HCT116 (cell line): Measurements from ENCODE around the gene NEK11. TPM values are rescaled to one million over a fixed set of nuclear protein-coding genes. Genes with fewer than 3 reads are reported as not detected.

Experiments used
- ATAC-seq: fragments of 200-7000 bp; cut with Tn5 transposase; 2 replicates; pipeline ENCODE4 v1.9.1; 2020; ENCODE audit warnings: mild to moderate bottlenecking, moderate library complexity
- BruUV-seq: library from RNA; stranded (reverse); fragments of 400-500 nt; replicated peaks from 2 replicates; lab custom pipeline; 2021; lab: Mats Ljungman, UMichigan
- CTCF ChIA-PET: fragments of 300-600 bp; sonication (Branson Sonifier 250); formaldehyde crosslinking; loops from one replicate; lab custom pipeline; 2021; ENCODE audit warnings: antibody characterized with exemption; lab: Charles Lee
- POLR2A ChIA-PET: fragments of 300-600, 350-600 bp; sonication (Branson Sonifier 250); formaldehyde crosslinking; loops from one replicate; lab custom pipeline; 2021; ENCODE audit warnings: antibody characterized with exemption; lab: Charles Lee
- RAD21 ChIA-PET, 2 experiments: fragments of 300-600 bp; sonication (Branson Sonifier 250); formaldehyde crosslinking; loops; one replicate each; lab custom pipeline; 2023; ENCODE audit warnings: low total read pairs in 2 of 2; ENCODE audit not compliant: uncharacterized antibody in 2 of 2, unreplicated experiment in 2 of 2, low non-redundant PET in 1 of 2; lab: Charles Lee
- DNase-seq: peaks from one replicate; pipeline ENCODE4 v3.0.0-alpha.2; 2010; ENCODE audit warnings: low read depth, low spot score
- H2AFZ ChIP-seq: fragments of 200-600 bp; shearing (Covaris generic), sonication (generic); 2 replicates; pipeline ENCODE4 v1.6.1; 2017; ENCODE audit warnings: low read depth, mixed run types, mixed read lengths, antibody characterized with exemption, low read length; ENCODE audit not compliant: poor library complexity, severe bottlenecking
- H3K27ac ChIP-seq: 2 replicates; pipeline ENCODE4 v1.5.1; 2012; ENCODE audit warnings: low read depth, low read length
- H3K27me3 ChIP-seq: fragments of 200-600 bp; sonication (generic); 2 replicates; pipeline ENCODE4 v1.6.1; 2016; ENCODE audit warnings: mixed run types, low read length, mixed read lengths; ENCODE audit not compliant: insufficient read depth
- H3K36me3 ChIP-seq, 2 experiments: fragments of 200-500 bp in 1 of 2; fragments of 200-600 bp in 1 of 2; sonication (Bioruptor generic) in 1 of 2; sonication (generic) in 1 of 2; 2 replicates each; pipeline versions ENCODE4 v1.5.1 to v1.6.1; 2014 to 2016; ENCODE audit warnings: low read length in 2 of 2, inconsistent platforms in 1 of 2, mixed read lengths in 1 of 2, mixed run types in 1 of 2; ENCODE audit not compliant: insufficient read depth in 2 of 2, control insufficient read depth in 1 of 2
- H3K4me1 ChIP-seq, 2 experiments: fragments of 200-600 bp in 1 of 2; sonication (generic) in 1 of 2; 2 replicates each; pipeline versions ENCODE4 v1.5.1 to v1.6.1; 2012 to 2017; ENCODE audit warnings: low read length in 2 of 2, inconsistent platforms in 1 of 2, mild to moderate bottlenecking in 1 of 2, mixed read lengths in 1 of 2, mixed run types in 1 of 2, moderate library complexity in 1 of 2; ENCODE audit not compliant: insufficient read depth in 2 of 2, control insufficient read depth in 1 of 2
- H3K4me2 ChIP-seq: fragments of 200-600 bp; sonication (generic); 2 replicates; pipeline ENCODE4 v1.6.1; 2017; ENCODE audit warnings: mixed run types, low read length, mixed read lengths
- H3K4me3 ChIP-seq, 2 experiments: fragments of 200-600 bp in 1 of 2; sonication (generic) in 1 of 2; replicated peaks in 1 of 2; 2 replicates each; pipeline ENCODE4 v1.5.1; 2011 to 2016; ENCODE audit warnings: low read length in 2 of 2, control low read depth in 1 of 2, low read depth in 1 of 2, mild to moderate bottlenecking in 1 of 2, mixed read lengths in 1 of 2, mixed run types in 1 of 2
- H3K79me2 ChIP-seq: fragments of 200-600 bp; sonication (generic); 2 replicates; pipeline ENCODE4 v1.6.1; 2017; ENCODE audit warnings: mild to moderate bottlenecking, mixed run types, low read length, moderate library complexity, mixed read lengths; ENCODE audit not compliant: insufficient read depth
- H3K9ac ChIP-seq: fragments of 200-600 bp; sonication (generic); 2 replicates; pipeline ENCODE4 v1.6.1; 2016; ENCODE audit warnings: low read length, mixed read lengths
- H3K9me2 ChIP-seq: fragments of 200-600 bp; sonication (generic), shearing (Covaris generic); 2 replicates; pipeline ENCODE4 v1.6.1; 2017; ENCODE audit warnings: mixed run types, mild to moderate bottlenecking, moderate library complexity; ENCODE audit not compliant: insufficient read depth
- H3K9me3 ChIP-seq, 2 experiments: fragments of 200-500 bp in 1 of 2; fragments of 200-600 bp in 1 of 2; sonication (Bioruptor generic) in 1 of 2; sonication (generic) in 1 of 2; 2 replicates each; pipeline ENCODE4 v1.6.1; 2014 to 2017; ENCODE audit warnings: low read length in 2 of 2, mixed read lengths in 2 of 2, inconsistent platforms in 1 of 2, low read depth in 1 of 2, mild to moderate bottlenecking in 1 of 2, mixed run types in 1 of 2, moderate library complexity in 1 of 2; ENCODE audit not compliant: control insufficient read depth in 1 of 2, insufficient read depth in 1 of 2
- H4K20me1 ChIP-seq: fragments of 200-600 bp; sonication (generic), shearing (Covaris generic); 2 replicates; pipeline ENCODE4 v1.6.1; 2017; ENCODE audit warnings: mixed run types, mild to moderate bottlenecking, moderate library complexity; ENCODE audit not compliant: insufficient read depth
- CTCF ChIP-seq, 3 experiments: fragments of 200-600 bp in 1 of 3; sonication (generic) in 1 of 3; IDR thresholded peaks in 2 of 3; conservative IDR thresholded peaks in 1 of 3; 2 replicates each; pipeline ENCODE4 v1.5.1; 2012 to 2017; ENCODE audit warnings: low read depth in 2 of 3, low read length in 2 of 3, antibody characterized with exemption in 1 of 3, borderline replicate concordance in 1 of 3, control low read depth in 1 of 3, mild to moderate bottlenecking in 1 of 3, mixed read lengths in 1 of 3, mixed run types in 1 of 3, moderate library complexity in 1 of 3; ENCODE audit not compliant: insufficient read depth in 1 of 3
- EZH2 ChIP-seq: fragments of 200-600 bp; sonication (generic); IDR thresholded peaks from 2 replicates; pipeline ENCODE4 v1.6.1; 2017; ENCODE audit warnings: antibody characterized with exemption, mixed run types
- EZH2phosphoT487 ChIP-seq: fragments of 200-600 bp; IDR thresholded peaks from 2 replicates; pipeline ENCODE4 v1.6.1; 2018; ENCODE audit warnings: antibody characterized with exemption, borderline replicate concordance
- FOSL1 ChIP-seq: IDR thresholded peaks from 2 replicates; pipeline ENCODE4 v1.6.1; 2012; ENCODE audit warnings: low read depth
- JUND ChIP-seq: IDR thresholded peaks from 2 replicates; pipeline ENCODE4 v1.6.1; 2012
- MAX ChIP-seq: IDR thresholded peaks from 2 replicates; pipeline ENCODE4 v1.6.1; 2012
- POLR2AphosphoS5 ChIP-seq: IDR thresholded peaks from 2 replicates; pipeline ENCODE4 v1.6.1; 2011; ENCODE audit warnings: mild to moderate bottlenecking, low read depth, low read length, moderate library complexity
- RAD21 ChIP-seq: IDR thresholded peaks from 2 replicates; pipeline ENCODE4 v1.6.1; 2012; ENCODE audit warnings: low read depth, mild to moderate bottlenecking
- SP1 ChIP-seq: IDR thresholded peaks from 2 replicates; pipeline ENCODE4 v1.6.1; 2012; ENCODE audit warnings: low read depth
- SRF ChIP-seq: IDR thresholded peaks from 2 replicates; pipeline ENCODE4 v1.6.1; 2012; ENCODE audit warnings: low read depth
- intact Hi-C: fragments of 100-400 bp; cut with micrococcal nuclease; formaldehyde crosslinking; loops from 2 replicates; pipeline ENCODE4 v1.10.0; 2022
- total RNA-seq: library from RNA; stranded (reverse); gene quantifications from one replicate; pipeline ENCODE4 v1.2.1, GENCODE V29; 2021; ENCODE audit not compliant: unreplicated experiment

Gene NEK11
- total RNA-seq, 1 experiment from 2014 or later: 3.1 TPM

DNA sequence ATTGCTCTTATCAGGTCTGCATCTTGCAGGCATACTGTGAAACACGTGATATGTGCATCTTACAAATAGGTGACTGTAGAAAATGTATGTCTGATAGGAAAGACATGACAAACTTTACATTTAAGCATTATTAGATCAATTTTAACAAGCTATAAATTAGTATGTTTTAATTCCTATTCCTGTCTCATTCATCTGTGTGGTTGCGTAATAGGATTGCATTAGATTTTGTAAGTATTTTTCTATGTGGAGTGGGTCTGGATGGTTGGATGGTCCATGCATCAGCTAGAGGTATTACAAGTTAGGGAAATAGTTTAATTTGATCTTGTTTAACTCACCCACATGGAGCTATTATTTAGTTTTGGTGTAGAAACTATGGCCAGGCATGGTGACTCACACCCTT lies 18.9 kb upstream of the NEK11 start:
- no peak overlapping the region for H3K9ac ChIP-seq
- no peaks in the 10 kb centered on the region for H3K9me3 ChIP-seq
- TF ChIP-seq POLR2AphosphoS5 (no peak), RAD21 (no peak), EZH2 (no peak), MAX (no peak), FOSL1 (no peak), CTCF (IDR thresholded peaks at IDR 0.05 in 2 of 3, conservative IDR thresholded peaks at IDR 0.05 in 1 of 3; ENCODE audit: borderline replicate concordance in 1 of 3, insufficient read depth in 1 of 3, low read depth in 2 of 3, low read length in 2 of 3) (no peak), SRF (no peak), EZH2phosphoT487 (no peak), SP1 (no peak), JUND (no peak)
- TF ChIP-seq, all 23 proteins: peak for 0
- H4K20me1 ChIP-seq: no peaks in the 10 kb centered on the region
- no peaks in the 10 kb centered on the region for H3K27me3 ChIP-seq
- intact Hi-C loops: no loop called here
- H3K4me2 ChIP-seq: no peak overlapping the region
- BruUV-seq: no TSS peak
- no peaks in the 10 kb centered on the region for H3K4me1 ChIP-seq
- H2AFZ ChIP-seq: no peak overlapping the region
- H3K9me2 ChIP-seq: no peaks in the 10 kb centered on the region
- H3K79me2 ChIP-seq: no peaks in the 10 kb centered on the region
- H3K4me3 ChIP-seq: no peak overlapping the region
- DNase-seq (no peak), ATAC-seq (no peak)
- ChIA-PET RAD21 (no interaction called here), POLR2A (no interaction called here), CTCF (no interaction called here)
- H3K27ac ChIP-seq: no peak overlapping the region
- peaks cover 0 to 3% of the 10 kb centered on the region in 2 experiments; a peak in 2 of 4 replicates for H3K36me3 ChIP-seq
